ENCODE results near the gene B3GALT4.

The B3GALT4 gene

GRCh38 chr6:33297406-33297955 is 20.6 kb downstream of the B3GALT4 start:
- Histone ChIP-seq H3K36me3 (replicated peaks; ENCODE audit: insufficient read depth, low read length) (no peaks in the 10 kb centered on the region), H3K4me3 (ENCODE audit: low read length) (peak overlapping the region; percentile 18), H3K9me3 (replicated peaks; ENCODE audit: insufficient read depth, low read length) (no peaks in the 10 kb centered on the region), H3K27ac (ENCODE audit: low read length) (0 out of 2 replicates have a peak overlapping the region, but pooled peaks have one; percentile 7), H2AFZ (ENCODE audit: low read length) (no peak overlapping the region; the same call in 1 of the 2 replicates), H3K4me2 (ENCODE audit: low read depth, low read length) (peak overlapping the region; percentile 56), H3K27me3 (replicated peaks; ENCODE audit: insufficient read depth, low read length) (no peaks in the 10 kb centered on the region), H3K9me2 (replicated peaks; ENCODE audit: insufficient read depth, low read length) (no peaks in the 10 kb centered on the region), H3F3A (ENCODE audit: insufficient read depth, low read length) (peaks cover 25% of the 10 kb centered on the region), H3K4me1 (ENCODE audit: low read length) (peaks cover 7% of the 10 kb centered on the region), H4K20me1 (ENCODE audit: insufficient read depth, low read length) (no peaks in the 10 kb centered on the region), H3K79me2 (ENCODE audit: low read length) (peaks cover 14% of the 10 kb centered on the region; the same call in 1 of the 2 replicates), H3K9ac (ENCODE audit: low read length) (peak overlapping the region; percentile 43; the same call in 1 of the 2 replicates)
- DNase-seq, result no peak
- TF ChIP-seq EZH2phosphoT487 (IDR thresholded peaks at IDR 0.05; ENCODE audit: low read length) (no peak), CTCF (IDR thresholded peaks at IDR 0.05; ENCODE audit: low read length) (no peak), EZH2 (optimal IDR thresholded peaks at IDR 0.05; ENCODE audit: low read depth, low read length) (no peak)

- no peaks in the 10 kb centered on the region for H3K9me2 ChIP-seq (replicated peaks; ENCODE audit: insufficient read depth, low read length)
- peak; percentile 61 for DNase-seq
- TF ChIP-seq CTCF (IDR thresholded peaks at IDR 0.05; ENCODE audit: low read length) (peak; percentile 8; the same call in 1 of the 2 replicates), EZH2phosphoT487 (IDR thresholded peaks at IDR 0.05; ENCODE audit: low read length) (no peak)
- peaks cover 25% of the 10 kb centered on the region for H3F3A ChIP-seq (ENCODE audit: insufficient read depth, low read length)
- peak overlapping the region; percentile 96 for H3K27ac ChIP-seq (ENCODE audit: low read length)
- peaks cover 14% of the 10 kb centered on the region; the same call in 1 of the 2 replicates for H3K79me2 ChIP-seq (ENCODE audit: low read length)
- H3K9me3 ChIP-seq (replicated peaks; ENCODE audit: insufficient read depth, low read length), result no peaks in the 10 kb centered on the region
- H3K27me3 ChIP-seq (replicated peaks; ENCODE audit: insufficient read depth, low read length), result no peaks in the 10 kb centered on the region
- H3K4me3 ChIP-seq (ENCODE audit: low read length), result peak overlapping the region; percentile 94
- no peak overlapping the region; the same call in 1 of the 2 replicates for H2AFZ ChIP-seq (ENCODE audit: low read length)
- peak overlapping the region; percentile 99 for H3K4me2 ChIP-seq (ENCODE audit: low read depth, low read length)
- H3K9ac ChIP-seq (ENCODE audit: low read length), result peak overlapping the region; percentile 96
- peaks cover 7% of the 10 kb centered on the region for H3K4me1 ChIP-seq (ENCODE audit: low read length)
- no peaks in the 10 kb centered on the region for H4K20me1 ChIP-seq (ENCODE audit: insufficient read depth, low read length)
- no peaks in the 10 kb centered on the region for H3K36me3 ChIP-seq (replicated peaks; ENCODE audit: insufficient read depth, low read length)
Measured at GRCh38 chr6:33297956-33298772, 21.2 kb downstream of the B3GALT4 start.

- peak within 1 kb of the TSS; percentile 96 for H3K9ac ChIP-seq (ENCODE audit: low read length)
- peak within 1 kb of the TSS; percentile 96 for H3K27ac ChIP-seq (ENCODE audit: low read length)
- H3F3A ChIP-seq (ENCODE audit: insufficient read depth, low read length), result peaks cover 25% of the 10 kb centered on the region
- H3K4me2 ChIP-seq (ENCODE audit: low read depth, low read length), result peak within 1 kb of the TSS; percentile 99
- H3K4me3 ChIP-seq (ENCODE audit: low read length), result peak within 1 kb of the TSS; percentile 94
- TF ChIP-seq CTCF (IDR thresholded peaks at IDR 0.05; ENCODE audit: low read length) (no peak), EZH2 (optimal IDR thresholded peaks at IDR 0.05; ENCODE audit: low read depth, low read length) (no peak), EZH2phosphoT487 (IDR thresholded peaks at IDR 0.05; ENCODE audit: low read length) (no peak)
- H3K36me3 ChIP-seq (replicated peaks; ENCODE audit: insufficient read depth, low read length), result no peaks in the 10 kb centered on the region
- peak; percentile 67 for DNase-seq
- no peaks in the 10 kb centered on the region for H3K27me3 ChIP-seq (replicated peaks; ENCODE audit: insufficient read depth, low read length)
- no peaks in the 10 kb centered on the region for H3K9me3 ChIP-seq (replicated peaks; ENCODE audit: insufficient read depth, low read length)
- peaks cover 7% of the 10 kb centered on the region for H3K4me1 ChIP-seq (ENCODE audit: low read length)
- H3K79me2 ChIP-seq (ENCODE audit: low read length), result peaks cover 14% of the 10 kb centered on the region; the same call in 1 of the 2 replicates
- H4K20me1 ChIP-seq (ENCODE audit: insufficient read depth, low read length), result no peaks in the 10 kb centered on the region
- peak within 1 kb of the TSS; percentile 68 for H2AFZ ChIP-seq (ENCODE audit: low read length)
- H3K9me2 ChIP-seq (replicated peaks; ENCODE audit: insufficient read depth, low read length), result no peaks in the 10 kb centered on the region
Measured at GRCh38 chr6:33298773-33299236, 21.9 kb downstream of the B3GALT4 start, which contains the start of gene RGL2. RGL2 (minus strand) TSS chr6:33298942; CDS start chr6:33298610, 332 bp downstream.
